K562 (cell line): Measurements from ENCODE around the gene RALGAPA2. TPM values are rescaled to one million over a fixed set of nuclear protein-coding genes. Genes with fewer than 3 reads are reported as not detected.

Experiments used
- ATAC-seq: fragments of 200-7000 bp; cut with Tn5 transposase; 3 replicates; pipeline ENCODE4 v1.9.1; 2020; ENCODE audit warnings: moderate library complexity
- BruUV-seq: library from RNA; stranded (reverse); fragments of 400-500 nt; replicated peaks from 2 replicates; lab custom pipeline; 2021; lab: Mats Ljungman, UMichigan
- CTCF ChIA-PET: fragments of 300-600 bp; formaldehyde crosslinking; extraction: SDS; loops from one replicate; lab custom pipeline; 2021; ENCODE audit warnings: low intra/inter-chr PET ratio; lab: Yijun Ruan, JAX
- POLR2A ChIA-PET: fragments of 300-600, 350-650 bp; sonication (Branson Sonifier 250); formaldehyde crosslinking; extraction: SDS; loops from one replicate; lab custom pipeline; 2021; ENCODE audit warnings: antibody characterized with exemption, inconsistent platforms; lab: Yijun Ruan, JAX
- DNase-seq, 4 experiments: peaks; one replicate each; pipeline versions ENCODE4 v3.0.0 to v3.0.0-alpha.2; 2011 to 2018; ENCODE audit warnings: low spot score in 3 of 4, mixed read lengths in 3 of 4; ENCODE audit errors: extremely low read depth in 1 of 4
- FAIRE-seq: peaks from 2 replicates; lab custom pipeline; 2011; peaks lifted over from hg19 to GRCh38; lab: Jason Lieb, UNC
- H2AFZ ChIP-seq: 2 replicates; pipeline ENCODE4 v1.6.0; 2011; ENCODE audit warnings: low read depth, low read length, control low read depth, inconsistent platforms
- H3K27ac ChIP-seq: fragments of 200-600 bp; 3 replicates; pipeline ENCODE4 v1.8.0; 2011; ENCODE audit warnings: low read depth, mild to moderate bottlenecking, control low read depth, inconsistent platforms, low read length, moderate library complexity, mixed read lengths; ENCODE audit errors: extremely low read depth
- H3K27me3 ChIP-seq, 2 experiments: fragments of 300-600 bp in 1 of 2; 2 replicates in 1 of 2; 3 replicates in 1 of 2; pipeline versions ENCODE4 v1.6.0 to v1.8.0; 2011; ENCODE audit warnings: inconsistent platforms in 2 of 2, low read length in 2 of 2, mild to moderate bottlenecking in 1 of 2, mixed read lengths in 1 of 2, moderate library complexity in 1 of 2; ENCODE audit not compliant: control insufficient read depth in 2 of 2, insufficient read depth in 2 of 2
- H3K36me3 ChIP-seq: fragments of 300-600 bp; 3 replicates; pipeline ENCODE4 v1.8.0; 2011; ENCODE audit warnings: mild to moderate bottlenecking, low read length, inconsistent platforms; ENCODE audit not compliant: control insufficient read depth, insufficient read depth
- H3K4me1 ChIP-seq, 2 experiments: fragments of 200-600 bp in 1 of 2; replicated peaks in 1 of 2; 2 replicates in 1 of 2; 3 replicates in 1 of 2; pipeline versions ENCODE4 v1.5.1 to v1.8.0; 2011; ENCODE audit warnings: inconsistent platforms in 2 of 2, low read length in 2 of 2, mild to moderate bottlenecking in 1 of 2, mixed read lengths in 1 of 2, moderate library complexity in 1 of 2; ENCODE audit not compliant: control insufficient read depth in 2 of 2, insufficient read depth in 2 of 2
- H3K4me2 ChIP-seq: 2 replicates; pipeline ENCODE4 v1.6.1; 2011; ENCODE audit warnings: low read length, control low read depth, inconsistent platforms, mixed read lengths; ENCODE audit not compliant: insufficient read depth
- H3K4me3 ChIP-seq: fragments of 200-600 bp; sonication (generic), shearing (Covaris generic); 2 replicates; pipeline ENCODE4 v1.5.1; 2016; ENCODE audit warnings: control low read depth, inconsistent platforms
- H3K79me2 ChIP-seq: fragments of 200-600 bp; 3 replicates; pipeline ENCODE4 v1.8.0; 2011; ENCODE audit warnings: low read length, inconsistent platforms; ENCODE audit not compliant: control insufficient read depth, insufficient read depth
- H3K9ac ChIP-seq, 2 experiments: 2 replicates each; pipeline versions ENCODE4 v1.6.0 to v1.6.1; 2011; ENCODE audit warnings: low read depth in 2 of 2, low read length in 2 of 2, control low read depth in 1 of 2, inconsistent platforms in 1 of 2, mild to moderate bottlenecking in 1 of 2, mixed read lengths in 1 of 2; ENCODE audit not compliant: insufficient read depth in 1 of 2
- H3K9me1 ChIP-seq: one replicate; pipeline ENCODE4 v1.6.0; 2011; ENCODE audit warnings: inconsistent platforms, mild to moderate bottlenecking, low read length, moderate library complexity; ENCODE audit not compliant: control insufficient read depth, insufficient read depth
- H3K9me3 ChIP-seq: replicated peaks from 2 replicates; pipeline ENCODE4 v1.5.1; 2011; ENCODE audit warnings: low read depth, low read length, inconsistent platforms; ENCODE audit not compliant: control insufficient read depth, insufficient read depth
- H4K20me1 ChIP-seq: replicated peaks from 2 replicates; pipeline ENCODE4 v1.6.1; 2011; ENCODE audit warnings: low read length, inconsistent platforms, mixed read lengths; ENCODE audit not compliant: control insufficient read depth, insufficient read depth
- EGR1 ChIP-seq: fragments of 450-650 bp; conservative IDR thresholded peaks from 2 replicates; pipeline ENCODE4 v1.6.1; 2017; ENCODE audit warnings: mild to moderate bottlenecking
- POLR2H ChIP-seq: IDR thresholded peaks from 2 replicates; pipeline ENCODE4 v1.6.1; 2016; ENCODE audit warnings: missing genetic modification characterization, low read depth, mild to moderate bottlenecking, control low read depth, missing compliant biosample characterization, moderate library complexity
- RCOR1 ChIP-seq, 2 experiments: IDR thresholded peaks; 2 replicates each; pipeline ENCODE4 v1.6.1; 2012; ENCODE audit warnings: low read depth in 2 of 2, low read length in 2 of 2, borderline replicate concordance in 1 of 2, improper control_type of control experiment in 1 of 2
- WGBS: fragments of 100-300 bp; shearing (Covaris generic); methylation state at CpG from one replicate; pipeline ENCODE4 v1.1.6; 2016; ENCODE audit warnings: low coverage, mixed read lengths; ENCODE audit not compliant: insufficient coverage; ENCODE audit errors: missing lambda C conversion rate; 5-methylcytosine and 5-hydroxymethylcytosine counted together
- in situ Hi-C: fragments of 300-500 bp; cut with MboI; formaldehyde crosslinking; loops from 4 replicates; pipeline ENCODE4 v1.15.0; 2018; ENCODE audit warnings: inconsistent platforms, mixed read lengths
- intact Hi-C: fragments of 100-400 bp; cut with micrococcal nuclease; formaldehyde crosslinking; loops from 2 replicates; pipeline ENCODE4 v1.14.2; 2022
- polyA plus RNA-seq, 8 experiments: library from polyadenylated mRNA; depleted of rRNA in 4 of 8; stranded (reverse) in 5 of 8; unstranded in 3 of 8; fragments of >200 nt; fragmentation: Nextera tagmentation in 2 of 8; fragmentation: Illumina TruSeq in 1 of 8; extraction: Ambion mirVana in 2 of 8; extraction: Trizol in 1 of 8; gene quantifications; 2 replicates each; pipeline versions ENCODE4 v1.2.1 to v1.2.3, GENCODE V29; 2011 to 2014; ENCODE audit warnings: inconsistent platforms in 1 of 8, missing spikeins in 1 of 8
- total RNA-seq, 7 experiments: library from RNA; depleted of rRNA in 6 of 7; stranded (reverse); fragments of >200 nt in 6 of 7; fragmentation: Illumina TruSeq in 2 of 7; extraction: Trizol in 2 of 7; gene quantifications; 2 replicates each; pipeline versions ENCODE4 v1.2.1 to v1.2.3, GENCODE V29; 2011 to 2021; ENCODE audit warnings: low replicate concordance in 1 of 7
- TF ChIP-seq, protein P1 (sequence below): fragments of 450-650 bp; formaldehyde crosslinking; IDR thresholded peaks from 2 replicates; pipeline ENCODE4 v1.4.0; 2020; ENCODE audit warnings: mild to moderate bottlenecking, moderate library complexity

RALGAPA2 gene
- total and polyA plus RNA-seq, 9 of the 15 experiments (the other 6 are each of a cell fraction or from before 2014, with no cell fraction given), result 0.35 to 2.7 (median 1.4) TPM

- no peak overlapping the region for H3K4me2 ChIP-seq
- no peak for DNase-seq
- no peaks in the 10 kb centered on the region for H3K4me1 ChIP-seq
- no peaks in the 10 kb centered on the region for H3K79me2 ChIP-seq
- ChIA-PET CTCF (interaction anchor here (0.6 kb wide), 1 partner anchor 325 kb away, joined by 3 read pairs; no protein-coding TSS in a partner anchor), POLR2A (no interaction called here)
- no peak overlapping the region for H3K9ac ChIP-seq
- ATAC-seq, result no peak
- peaks cover 0 to 8% of the 10 kb centered on the region in 2 experiments; a peak in 2 of 5 replicates for H3K27me3 ChIP-seq
- H4K20me1 ChIP-seq, result no peaks in the 10 kb centered on the region; the same call in 1 of the 2 replicates
- in situ Hi-C loops (no loop called here), intact Hi-C loops (no loop called here)
- no peaks in the 10 kb centered on the region for H3K9me1 ChIP-seq
- H2AFZ ChIP-seq, result no peak overlapping the region
- H3K27ac ChIP-seq, result no peak overlapping the region
- BruUV-seq, result no TSS peak
- TF ChIP-seq POLR2H (tag) (no peak), RCOR1 (IDR thresholded peaks at IDR 0.05; ENCODE audit: borderline replicate concordance in 1 of 2, low read depth in 2 of 2, low read length in 2 of 2) (no peak), EGR1 (no peak)
- TF ChIP-seq, protein P1, sequence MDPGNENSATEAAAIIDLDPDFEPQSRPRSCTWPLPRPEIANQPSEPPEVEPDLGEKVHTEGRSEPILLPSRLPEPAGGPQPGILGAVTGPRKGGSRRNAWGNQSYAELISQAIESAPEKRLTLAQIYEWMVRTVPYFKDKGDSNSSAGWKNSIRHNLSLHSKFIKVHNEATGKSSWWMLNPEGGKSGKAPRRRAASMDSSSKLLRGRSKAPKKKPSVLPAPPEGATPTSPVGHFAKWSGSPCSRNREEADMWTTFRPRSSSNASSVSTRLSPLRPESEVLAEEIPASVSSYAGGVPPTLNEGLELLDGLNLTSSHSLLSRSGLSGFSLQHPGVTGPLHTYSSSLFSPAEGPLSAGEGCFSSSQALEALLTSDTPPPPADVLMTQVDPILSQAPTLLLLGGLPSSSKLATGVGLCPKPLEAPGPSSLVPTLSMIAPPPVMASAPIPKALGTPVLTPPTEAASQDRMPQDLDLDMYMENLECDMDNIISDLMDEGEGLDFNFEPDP (CRISPR knock-in tag), result no peak
- H3K9me3 ChIP-seq, result no peaks in the 10 kb centered on the region
- FAIRE-seq, result no peak
- H3K36me3 ChIP-seq, result no peaks in the 10 kb centered on the region
- H3K4me3 ChIP-seq, result no peak overlapping the region
- 10% methylated on average over 4 of the region's 4 CpGs for WGBS
Measured at GRCh38 chr20:20409331-20409730, 303.1 kb downstream of the RALGAPA2 start.
